ENCODE results near the gene LCE7A.

Gene LCE7A

GRCh38 chr1:152879559-152880198 is 19.9 kb downstream of the LCE7A start:
- no peaks in the 10 kb centered on the region for H3K4me1 ChIP-seq (ENCODE audit: control insufficient read depth in 1 of 2, insufficient read depth in 1 of 2, low read depth in 1 of 2, low read length in 1 of 2)
- H3K4me3 ChIP-seq (ENCODE audit: low read depth in 1 of 2, low read length in 1 of 2), result no peak overlapping the region
- peaks cover 24% of the 10 kb centered on the region for H3K27me3 ChIP-seq
- H3K36me3 ChIP-seq, result no peaks in the 10 kb centered on the region
- no peaks in the 10 kb centered on the region for H3K9me3 ChIP-seq
- no peak overlapping the region for H3K27ac ChIP-seq
- TF ChIP-seq, protein P1, sequence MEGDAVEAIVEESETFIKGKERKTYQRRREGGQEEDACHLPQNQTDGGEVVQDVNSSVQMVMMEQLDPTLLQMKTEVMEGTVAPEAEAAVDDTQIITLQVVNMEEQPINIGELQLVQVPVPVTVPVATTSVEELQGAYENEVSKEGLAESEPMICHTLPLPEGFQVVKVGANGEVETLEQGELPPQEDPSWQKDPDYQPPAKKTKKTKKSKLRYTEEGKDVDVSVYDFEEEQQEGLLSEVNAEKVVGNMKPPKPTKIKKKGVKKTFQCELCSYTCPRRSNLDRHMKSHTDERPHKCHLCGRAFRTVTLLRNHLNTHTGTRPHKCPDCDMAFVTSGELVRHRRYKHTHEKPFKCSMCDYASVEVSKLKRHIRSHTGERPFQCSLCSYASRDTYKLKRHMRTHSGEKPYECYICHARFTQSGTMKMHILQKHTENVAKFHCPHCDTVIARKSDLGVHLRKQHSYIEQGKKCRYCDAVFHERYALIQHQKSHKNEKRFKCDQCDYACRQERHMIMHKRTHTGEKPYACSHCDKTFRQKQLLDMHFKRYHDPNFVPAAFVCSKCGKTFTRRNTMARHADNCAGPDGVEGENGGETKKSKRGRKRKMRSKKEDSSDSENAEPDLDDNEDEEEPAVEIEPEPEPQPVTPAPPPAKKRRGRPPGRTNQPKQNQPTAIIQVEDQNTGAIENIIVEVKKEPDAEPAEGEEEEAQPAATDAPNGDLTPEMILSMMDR (IDR thresholded peaks at IDR 0.05), result no peak

- TF ChIP-seq, protein P1 (IDR thresholded peaks at IDR 0.05), result no peak
- H3K9me3 ChIP-seq, result no peaks in the 10 kb centered on the region
- no peak overlapping the region for H3K27ac ChIP-seq
- no peaks in the 10 kb centered on the region for H3K4me1 ChIP-seq (ENCODE audit: control insufficient read depth in 1 of 2, insufficient read depth in 1 of 2, low read depth in 1 of 2, low read length in 1 of 2)
- peaks cover 22% of the 10 kb centered on the region for H3K27me3 ChIP-seq
- no peaks in the 10 kb centered on the region for H3K36me3 ChIP-seq
- H3K4me3 ChIP-seq (ENCODE audit: low read depth in 1 of 2, low read length in 1 of 2), result no peak overlapping the region
Measured at GRCh38 chr1:152880316-152880715, 20.5 kb downstream of the LCE7A start.

DNA sequence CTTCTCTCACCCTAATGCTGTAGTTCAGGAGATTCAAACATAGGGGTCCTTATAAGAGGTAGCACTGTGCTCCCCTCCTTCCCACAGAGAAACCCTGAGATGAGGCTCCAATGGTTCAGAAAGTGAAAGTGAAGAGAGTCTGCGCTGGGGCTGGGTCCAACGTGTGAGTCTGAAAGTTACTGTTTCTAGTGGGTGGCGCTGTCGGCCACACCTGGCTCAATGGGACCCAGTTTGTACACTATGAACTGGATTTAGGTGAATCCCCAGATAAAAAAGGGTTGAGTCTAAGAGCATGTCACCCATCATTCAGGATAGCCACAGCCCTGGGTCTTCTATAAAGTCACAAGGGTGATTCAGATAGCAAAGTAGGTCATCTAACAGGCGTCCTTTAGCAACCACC is 21.1 kb downstream of the LCE7A start:
- peaks cover 18% of the 10 kb centered on the region for H3K27me3 ChIP-seq
- no peaks in the 10 kb centered on the region for H3K4me1 ChIP-seq (ENCODE audit: control insufficient read depth in 1 of 2, insufficient read depth in 1 of 2, low read depth in 1 of 2, low read length in 1 of 2)
- TF ChIP-seq, protein P1 (IDR thresholded peaks at IDR 0.05), result no peak
- no peak overlapping the region for H3K27ac ChIP-seq
- no peaks in the 10 kb centered on the region for H3K36me3 ChIP-seq
- H3K9me3 ChIP-seq, result no peaks in the 10 kb centered on the region
- H3K4me3 ChIP-seq (ENCODE audit: low read depth in 1 of 2, low read length in 1 of 2), result no peak overlapping the region

DNA sequence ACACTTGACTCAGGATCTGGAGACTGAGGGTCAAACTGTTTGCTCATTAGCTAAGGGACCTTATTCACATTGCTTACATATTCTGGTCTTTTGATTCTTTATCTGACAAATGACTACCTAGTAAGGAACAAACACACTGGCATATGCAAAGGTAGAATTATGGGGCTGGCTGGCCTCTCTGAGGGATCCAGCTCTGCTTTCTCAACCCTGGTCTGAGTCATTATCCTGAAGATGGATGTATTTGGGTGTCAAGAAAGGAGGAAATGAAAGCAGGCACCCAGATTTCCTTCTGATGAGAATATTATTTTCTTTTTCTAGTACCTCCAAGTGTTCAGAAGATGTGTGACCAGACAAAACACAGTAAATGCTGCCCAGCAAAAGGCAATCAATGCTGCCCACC is 24.3 kb downstream of the LCE7A start:
- H3K9me3 ChIP-seq, result no peaks in the 10 kb centered on the region
- peaks cover 19% of the 10 kb centered on the region for H3K27me3 ChIP-seq
- no peak overlapping the region for H3K27ac ChIP-seq
- no peaks in the 10 kb centered on the region for H3K36me3 ChIP-seq
- TF ChIP-seq, protein P1 (IDR thresholded peaks at IDR 0.05), result no peak
- H3K4me3 ChIP-seq (ENCODE audit: low read depth in 1 of 2, low read length in 1 of 2), result no peak overlapping the region
- no peaks in the 10 kb centered on the region for H3K4me1 ChIP-seq (ENCODE audit: control insufficient read depth in 1 of 2, insufficient read depth in 1 of 2, low read depth in 1 of 2, low read length in 1 of 2)

DNA sequence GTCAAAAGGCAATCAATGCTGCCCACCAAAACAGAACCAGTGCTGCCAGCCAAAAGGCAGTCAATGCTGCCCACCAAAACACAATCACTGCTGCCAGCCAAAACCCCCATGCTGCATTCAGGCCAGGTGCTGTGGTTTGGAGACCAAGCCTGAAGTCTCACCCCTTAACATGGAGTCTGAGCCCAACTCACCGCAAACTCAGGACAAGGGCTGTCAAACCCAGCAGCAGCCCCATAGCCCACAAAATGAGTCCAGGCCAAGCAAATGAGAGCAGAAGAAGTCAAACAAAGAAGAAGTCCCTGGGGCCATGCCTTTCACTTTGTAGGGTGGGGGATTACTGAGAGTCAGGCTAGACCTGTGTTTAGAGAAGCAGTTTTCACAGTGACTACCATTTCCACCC is 24.7 kb downstream of the LCE7A start:
- H3K36me3 ChIP-seq, result no peaks in the 10 kb centered on the region
- TF ChIP-seq, protein P1 (IDR thresholded peaks at IDR 0.05), result no peak
- no peak overlapping the region for H3K27ac ChIP-seq
- peaks cover 23% of the 10 kb centered on the region for H3K27me3 ChIP-seq
- H3K4me3 ChIP-seq (ENCODE audit: low read depth in 1 of 2, low read length in 1 of 2), result no peak overlapping the region
- no peaks in the 10 kb centered on the region for H3K4me1 ChIP-seq (ENCODE audit: control insufficient read depth in 1 of 2, insufficient read depth in 1 of 2, low read depth in 1 of 2, low read length in 1 of 2)
- H3K9me3 ChIP-seq, result no peaks in the 10 kb centered on the region
